ENCODE data around the gene ZNF385D.

DNA sequence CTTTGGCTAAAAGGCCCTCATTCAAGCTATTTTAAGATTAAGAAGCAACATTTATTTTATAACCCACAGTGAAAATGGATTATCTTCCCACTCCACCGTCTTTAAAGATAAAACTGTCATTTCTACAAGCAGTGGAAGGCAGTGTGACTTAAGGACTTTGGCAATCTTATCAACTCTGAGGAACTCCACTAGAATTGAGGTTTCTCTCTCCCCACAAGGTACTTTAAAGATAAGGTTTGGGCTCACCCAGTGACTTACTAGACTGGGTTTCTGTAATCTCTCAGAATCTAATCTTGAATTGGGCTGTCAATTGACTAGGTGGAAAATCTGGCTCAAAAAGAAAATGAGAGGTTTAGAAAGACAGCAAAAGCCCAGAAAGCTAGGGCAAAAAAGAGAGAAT, 21.7 kb downstream of the ZNF385D start:
- TF ChIP-seq, protein P1, sequence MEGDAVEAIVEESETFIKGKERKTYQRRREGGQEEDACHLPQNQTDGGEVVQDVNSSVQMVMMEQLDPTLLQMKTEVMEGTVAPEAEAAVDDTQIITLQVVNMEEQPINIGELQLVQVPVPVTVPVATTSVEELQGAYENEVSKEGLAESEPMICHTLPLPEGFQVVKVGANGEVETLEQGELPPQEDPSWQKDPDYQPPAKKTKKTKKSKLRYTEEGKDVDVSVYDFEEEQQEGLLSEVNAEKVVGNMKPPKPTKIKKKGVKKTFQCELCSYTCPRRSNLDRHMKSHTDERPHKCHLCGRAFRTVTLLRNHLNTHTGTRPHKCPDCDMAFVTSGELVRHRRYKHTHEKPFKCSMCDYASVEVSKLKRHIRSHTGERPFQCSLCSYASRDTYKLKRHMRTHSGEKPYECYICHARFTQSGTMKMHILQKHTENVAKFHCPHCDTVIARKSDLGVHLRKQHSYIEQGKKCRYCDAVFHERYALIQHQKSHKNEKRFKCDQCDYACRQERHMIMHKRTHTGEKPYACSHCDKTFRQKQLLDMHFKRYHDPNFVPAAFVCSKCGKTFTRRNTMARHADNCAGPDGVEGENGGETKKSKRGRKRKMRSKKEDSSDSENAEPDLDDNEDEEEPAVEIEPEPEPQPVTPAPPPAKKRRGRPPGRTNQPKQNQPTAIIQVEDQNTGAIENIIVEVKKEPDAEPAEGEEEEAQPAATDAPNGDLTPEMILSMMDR (optimal IDR thresholded peaks at IDR 0.05 in 1 of 3, IDR thresholded peaks at IDR 0.05 in 1 of 3, conservative IDR thresholded peaks at IDR 0.05 in 1 of 3; ENCODE audit: extremely low read depth in 1 of 3, insufficient read depth in 2 of 3, low read length in 3 of 3): no peak
- TF ChIP-seq EZH2 (IDR thresholded peaks at IDR 0.05; ENCODE audit: low read length): no peak

Measured in keratinocyte (primary cell).